Lung microvascular endothelial cell (primary cell): Measurements from ENCODE around the gene ZNF28. TPM values are rescaled to one million over a fixed set of nuclear protein-coding genes. Genes with fewer than 3 reads are reported as not detected.
"Not testable (repeated sequence)": the region's sequence is repeated elsewhere in the genome, so short reads cannot be mapped to it uniquely, and the experiment has no call there.

Experiments
- DNase-seq, 2 donors: peaks; one replicate each; pipeline versions ENCODE4 v3.0.0 to v3.0.0-alpha.2; 2010; ENCODE audit warnings: low read depth in 2 of 2
- total RNA-seq: library from RNA; depleted of rRNA; stranded (reverse); fragments of >200 nt; gene quantifications from 2 replicates; pipeline ENCODE4 v1.2.1, GENCODE V29; 2014

Gene ZNF28
- total RNA-seq, 1 donor from 2014 or later = 20.2 TPM

DNA sequence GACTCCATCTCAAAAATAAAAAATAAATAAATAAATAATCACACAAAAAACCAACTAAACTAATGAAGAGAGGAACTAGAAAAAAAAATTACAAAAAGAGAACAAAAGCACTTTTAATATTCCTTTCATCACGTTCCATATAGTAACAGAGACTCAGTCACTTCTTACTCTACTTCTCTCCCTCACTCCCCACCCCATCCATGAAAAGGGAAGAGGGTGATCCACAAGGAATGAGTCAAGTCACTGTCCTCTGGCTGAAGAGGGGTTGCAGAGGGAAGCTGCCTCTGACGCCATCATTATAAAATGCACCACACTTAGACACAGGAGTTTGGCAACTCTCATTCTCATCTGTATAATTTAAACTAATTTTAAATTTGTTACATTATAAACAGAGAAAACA lies 38.6 kb downstream of the ZNF28 start:
- not testable (repeated sequence) for DNase-seq

DNA sequence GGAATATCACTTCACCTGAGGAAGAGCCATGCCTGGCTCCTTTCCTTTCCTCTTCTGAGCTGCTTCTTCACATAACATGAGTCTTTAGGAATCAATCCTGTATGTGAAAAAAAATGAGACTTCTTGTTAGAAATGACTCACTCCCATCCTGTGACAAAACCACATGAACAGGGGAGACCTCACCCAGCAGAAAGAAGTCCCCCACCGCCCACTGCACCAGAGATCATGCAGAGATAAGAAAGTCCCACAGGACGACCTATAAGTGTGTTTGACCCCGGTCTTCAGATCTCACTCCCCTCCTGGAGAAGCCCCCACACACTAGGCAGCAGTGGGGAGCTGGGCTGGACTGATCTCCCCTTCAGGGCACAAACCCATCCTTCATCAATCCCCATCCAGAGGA lies 42.6 kb downstream of the ZNF28 start:
- peak in 1 of 2 donors; percentile 18 for DNase-seq

DNA sequence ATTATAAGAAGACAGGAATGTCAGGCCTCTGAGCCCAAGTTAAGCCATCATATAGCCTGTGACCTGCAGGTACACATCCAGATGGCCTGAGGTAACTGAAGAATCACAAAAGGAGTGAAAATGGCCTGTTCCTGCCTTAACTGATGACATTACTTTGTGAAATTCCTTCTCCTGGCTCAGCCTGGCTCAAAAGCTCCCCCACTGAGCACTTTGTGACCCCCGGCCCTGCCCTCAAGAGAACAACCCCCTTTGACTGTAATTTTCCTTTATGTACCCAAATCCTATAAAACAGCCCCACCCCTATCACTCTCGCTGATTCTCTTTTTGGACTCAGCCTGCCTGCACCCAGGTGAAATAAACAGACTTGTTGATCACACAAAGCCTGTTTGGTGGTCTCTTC lies 65.0 kb downstream of the ZNF28 start:
- not testable (repeated sequence) for DNase-seq

DNA sequence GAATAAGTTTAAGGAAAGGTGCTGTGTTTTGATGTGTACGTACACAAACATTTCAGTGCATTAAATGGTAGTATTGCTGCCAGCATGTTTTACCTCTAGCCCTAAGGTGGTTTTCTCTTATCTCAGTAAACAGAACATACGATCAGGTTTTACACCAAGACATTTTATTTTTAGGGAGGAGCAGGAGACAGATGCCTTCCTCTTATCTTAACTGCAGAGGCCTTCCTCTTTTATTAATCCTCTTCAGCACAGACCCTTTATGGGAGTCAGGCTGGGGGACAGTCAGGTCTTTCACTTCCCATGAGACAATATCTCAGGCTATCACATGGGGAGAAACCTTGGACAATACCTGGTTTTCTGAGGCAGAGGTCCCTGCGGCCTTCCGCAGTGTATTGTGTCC lies 71.7 kb downstream of the ZNF28 start:
- no peak for DNase-seq

DNA sequence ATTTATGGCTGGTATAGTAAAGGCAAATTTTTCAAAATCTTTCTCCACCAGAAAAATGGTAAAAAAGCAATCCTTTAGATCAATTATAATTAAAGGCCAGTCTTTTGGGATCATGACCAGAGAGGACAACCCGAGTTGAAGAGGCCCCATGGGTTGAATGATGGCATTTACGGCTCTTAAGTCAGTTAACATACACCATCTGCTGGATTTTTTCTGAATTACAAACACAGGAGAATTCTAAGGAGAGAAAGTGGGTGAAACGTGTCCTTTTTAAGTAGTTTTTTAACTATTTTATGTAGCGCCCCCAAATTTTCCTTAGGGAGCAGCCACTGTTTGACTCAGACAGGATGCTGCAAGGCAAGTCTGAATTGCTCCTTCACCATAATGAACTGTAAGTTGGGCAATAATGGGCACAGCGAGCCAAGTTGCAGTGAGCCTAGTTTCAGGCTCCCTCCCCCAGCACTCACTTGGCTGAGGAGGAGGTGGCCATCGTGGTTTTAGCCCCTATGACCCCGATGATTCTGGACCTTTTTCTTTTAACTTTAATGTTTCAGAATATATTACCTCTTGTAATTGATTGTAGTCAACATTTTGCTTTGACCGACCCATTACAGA lies 73.0 kb downstream of the ZNF28 start:
- DNase-seq = peak; percentile 60 to 74

Other genes starting within 250 kb of the ZNF28 start
- gene ZNF83, start 183.3 kb downstream of the ZNF28 start, total RNA-seq = 19.4 and 30.6 TPM in 2 replicates
- gene ZNF611, start 86.6 kb downstream of the ZNF28 start, total RNA-seq = 8.5 and 8.7 TPM in 2 replicates
- gene ZNF600, start 34.8 kb downstream of the ZNF28 start, total RNA-seq = 2.2 and 3.0 TPM in 2 replicates
- 13.3 and 17.5 TPM in 2 replicates for gene ZNF468, start 36.0 kb upstream of the ZNF28 start, total RNA-seq
- 5.0 and 8.5 TPM in 2 replicates for gene ZNF320, start 76.0 kb upstream of the ZNF28 start, total RNA-seq
- gene ZNF888, start 101.8 kb upstream of the ZNF28 start, total RNA-seq = 4.1 and 5.2 TPM in 2 replicates
- 4.6 and 6.5 TPM in 2 replicates for gene ZNF816, start 141.2 kb upstream of the ZNF28 start, total RNA-seq
- gene ERVV-1, start 192.3 kb upstream of the ZNF28 start, total RNA-seq = not detected in 2 replicates
- gene ERVV-2, start 223.1 kb upstream of the ZNF28 start, total RNA-seq = not detected in 2 replicates